H1 (cell line): ENCODE results near the gene DES. TPM values are rescaled to one million over a fixed set of nuclear protein-coding genes. Genes with fewer than 3 reads are reported as not detected.

Source experiments
- ASH2L ChIP-seq: fragments of 200-600, 300-600 bp; sonication (generic); IDR thresholded peaks from one replicate; pipeline ENCODE4 v1.7.1; 2017; ENCODE audit warnings: low read length
- BACH1 ChIP-seq: IDR thresholded peaks from 2 replicates; pipeline ENCODE4 v1.6.1; 2012; ENCODE audit warnings: low read length, improper control_type of control experiment
- CBX5 ChIP-seq: fragments of 300-800, 300-1000 bp; sonication (generic); IDR thresholded peaks from 2 replicates; pipeline ENCODE4 v1.7.1; 2016; ENCODE audit warnings: antibody characterized with exemption, low read length, low read depth
- CBX8 ChIP-seq: fragments of 300-800, 300-1000 bp; sonication (generic); IDR thresholded peaks from 2 replicates; pipeline ENCODE4 v1.7.1; 2016; ENCODE audit warnings: low read depth, low read length, borderline replicate concordance
- CEBPB ChIP-seq: IDR thresholded peaks from 2 replicates; pipeline ENCODE4 v1.6.1; 2012; ENCODE audit warnings: low read depth, low read length
- CHD1 ChIP-seq: IDR thresholded peaks from 2 replicates; pipeline ENCODE4 v1.6.1; 2012; ENCODE audit warnings: low read depth, low read length, improper control_type of control experiment
- CHD2 ChIP-seq: IDR thresholded peaks from 2 replicates; pipeline ENCODE4 v1.6.1; 2012; ENCODE audit warnings: low read length, improper control_type of control experiment
- CTBP2 ChIP-seq: IDR thresholded peaks from 2 replicates; pipeline ENCODE4 v1.7.0; 2011; ENCODE audit warnings: borderline replicate concordance, mild to moderate bottlenecking, moderate library complexity, mixed read lengths, low read length; ENCODE audit not compliant: insufficient read depth, insufficient read length
- CTCF ChIP-seq, 3 experiments: IDR thresholded peaks; 1 replicate in 2 of 3; 2 replicates in 1 of 3; pipeline versions ENCODE4 v1.5.1 to v1.6.1; 2011; ENCODE audit warnings: low read length in 3 of 3, mild to moderate bottlenecking in 3 of 3, inconsistent platforms in 2 of 3, low read depth in 1 of 3, moderate library complexity in 1 of 3; ENCODE audit not compliant: insufficient read depth in 1 of 3; ENCODE audit errors: control extremely low read depth in 1 of 3
- EZH2 ChIP-seq: fragments of 200-600 bp; sonication (generic); IDR thresholded peaks from 2 replicates; pipeline ENCODE4 v1.7.1; 2012; ENCODE audit warnings: low read depth, mild to moderate bottlenecking, moderate library complexity, low read length, inconsistent platforms; ENCODE audit not compliant: severe bottlenecking
- GTF2F1 ChIP-seq: IDR thresholded peaks from 2 replicates; pipeline ENCODE4 v1.6.1; 2012; ENCODE audit warnings: low read depth, low read length, improper control_type of control experiment, borderline replicate concordance
- JUN ChIP-seq: IDR thresholded peaks from 2 replicates; pipeline ENCODE4 v1.6.1; 2011; ENCODE audit warnings: low read depth, mild to moderate bottlenecking, improper control_type of control experiment, low read length
- JUND ChIP-seq: IDR thresholded peaks from 2 replicates; pipeline ENCODE4 v1.6.1; 2011; ENCODE audit warnings: mild to moderate bottlenecking, improper control_type of control experiment, low read length
- KDM4A ChIP-seq: IDR thresholded peaks from one replicate; pipeline ENCODE4 v1.7.1; 2012; ENCODE audit warnings: low read depth, mild to moderate bottlenecking, moderate library complexity, low read length, inconsistent platforms; ENCODE audit not compliant: severe bottlenecking
- KDM5A ChIP-seq: fragments of 200-600 bp; IDR thresholded peaks from 2 replicates; pipeline ENCODE4 v1.7.1; 2012; ENCODE audit warnings: mild to moderate bottlenecking, low read length, inconsistent platforms, mixed read lengths
- NRF1 ChIP-seq: IDR thresholded peaks from 2 replicates; pipeline ENCODE4 v1.6.1; 2011; ENCODE audit warnings: mild to moderate bottlenecking, low read depth, low read length, improper control_type of control experiment
- RFX5 ChIP-seq: IDR thresholded peaks from 2 replicates; pipeline ENCODE4 v1.6.1; 2011; ENCODE audit warnings: low read depth, low read length, improper control_type of control experiment, borderline replicate concordance
- SAP30 ChIP-seq: fragments of 300-600 bp; sonication (generic); IDR thresholded peaks from 2 replicates; pipeline ENCODE4 v1.7.1; 2012; ENCODE audit warnings: low read length, moderate library complexity, mild to moderate bottlenecking, inconsistent platforms; ENCODE audit not compliant: insufficient read depth, insufficient replicate concordance
- SIN3A ChIP-seq, 2 experiments: IDR thresholded peaks in 1 of 2; conservative IDR thresholded peaks in 1 of 2; 2 replicates each; pipeline ENCODE4 v1.6.1; 2011 to 2012; ENCODE audit warnings: low read length in 2 of 2, improper control_type of control experiment in 1 of 2, low read depth in 1 of 2, mild to moderate bottlenecking in 1 of 2
- SP4 ChIP-seq: IDR thresholded peaks from 2 replicates; pipeline ENCODE4 v1.6.1; 2012; ENCODE audit warnings: low read length, inconsistent platforms
- SUZ12 ChIP-seq: fragments of 200-600 bp; sonication (generic); IDR thresholded peaks from 2 replicates; pipeline ENCODE4 v1.6.1; 2012; ENCODE audit warnings: mild to moderate bottlenecking, inconsistent platforms, low read length, moderate library complexity, mixed read lengths
- TBP ChIP-seq: IDR thresholded peaks from 2 replicates; pipeline ENCODE4 v1.6.1; 2011; ENCODE audit warnings: low read depth, low read length, improper control_type of control experiment
- TEAD4 ChIP-seq: IDR thresholded peaks from 2 replicates; pipeline ENCODE4 v1.6.1; 2012; ENCODE audit warnings: low read depth, low read length, inconsistent platforms, mixed read lengths
- polyA plus RNA-seq, 7 experiments: library from polyadenylated mRNA; depleted of rRNA in 3 of 7; stranded (reverse) in 5 of 7; unstranded in 2 of 7; fragments of >200 nt in 5 of 7; fragments of 200-250 nt in 2 of 7; gene quantifications; 1 replicate in 5 of 7; 2 replicates in 1 of 7; 4 replicates in 1 of 7; pipeline versions ENCODE4 v1.2.1 to v1.2.3, GENCODE V29; 2011 to 2013; ENCODE audit warnings: missing spikeins in 2 of 7, mixed read lengths in 2 of 7
- total RNA-seq: library from RNA; stranded (reverse); fragmentation: NEBNext Ultra II Directional; extraction: Animal tissue kit (Norgen Biotek cat#: 25700); gene quantifications from 2 replicates; pipeline ENCODE4 v1.2.1, GENCODE V29; 2021

Gene DES
- total and polyA plus RNA-seq, 2 of the 8 experiments (the other 6 are each of a cell fraction or from before 2014, with no cell fraction given): 1.8 to 4.3 TPM

- no peak for TF ChIP-seq ASH2L
- TF ChIP-seq SP4: no peak
- TF ChIP-seq CBX5: no peak
- no peak for TF ChIP-seq JUND
- TF ChIP-seq CHD2: no peak
- no peak for TF ChIP-seq KDM5A
- no peak for TF ChIP-seq GTF2F1
- TF ChIP-seq CEBPB: no peak
- no peak for TF ChIP-seq TBP
- no peak for TF ChIP-seq SUZ12
- no peak for TF ChIP-seq CTBP2
- TF ChIP-seq JUN: no peak
- TF ChIP-seq SAP30: no peak
- no peak for TF ChIP-seq TEAD4
- no peak for TF ChIP-seq EZH2
- TF ChIP-seq CBX8: no peak
- TF ChIP-seq SIN3A (conservative IDR thresholded peaks at IDR 0.05 in 1 of 2, IDR thresholded peaks at IDR 0.05 in 1 of 2; ENCODE audit: low read depth in 1 of 2, low read length in 2 of 2): peak in 1 of 2 experiments; percentile 38; a peak in 1 of 4 replicates
- TF ChIP-seq CTCF (IDR thresholded peaks at IDR 0.05; ENCODE audit: control extremely low read depth in 1 of 3, insufficient read depth in 1 of 3, low read depth in 1 of 3, low read length in 3 of 3): peak in 1 of 3 experiments; percentile 5; a peak in 1 of 4 replicates
- TF ChIP-seq NRF1: no peak
- no peak for TF ChIP-seq RFX5
- TF ChIP-seq CHD1: no peak
- TF ChIP-seq KDM4A: no peak
- TF ChIP-seq BACH1: no peak
- TF ChIP-seq, all 59 proteins: peak for 5
Observed at GRCh38 chr2:219460424-219460926, 42.3 kb downstream of the DES start (continued).
